ENCODE data around the gene CCR3.
A peak's percentile ranks its signal among the peaks of the same experiment; 100 is the strongest.

The CCR3 gene

DNA sequence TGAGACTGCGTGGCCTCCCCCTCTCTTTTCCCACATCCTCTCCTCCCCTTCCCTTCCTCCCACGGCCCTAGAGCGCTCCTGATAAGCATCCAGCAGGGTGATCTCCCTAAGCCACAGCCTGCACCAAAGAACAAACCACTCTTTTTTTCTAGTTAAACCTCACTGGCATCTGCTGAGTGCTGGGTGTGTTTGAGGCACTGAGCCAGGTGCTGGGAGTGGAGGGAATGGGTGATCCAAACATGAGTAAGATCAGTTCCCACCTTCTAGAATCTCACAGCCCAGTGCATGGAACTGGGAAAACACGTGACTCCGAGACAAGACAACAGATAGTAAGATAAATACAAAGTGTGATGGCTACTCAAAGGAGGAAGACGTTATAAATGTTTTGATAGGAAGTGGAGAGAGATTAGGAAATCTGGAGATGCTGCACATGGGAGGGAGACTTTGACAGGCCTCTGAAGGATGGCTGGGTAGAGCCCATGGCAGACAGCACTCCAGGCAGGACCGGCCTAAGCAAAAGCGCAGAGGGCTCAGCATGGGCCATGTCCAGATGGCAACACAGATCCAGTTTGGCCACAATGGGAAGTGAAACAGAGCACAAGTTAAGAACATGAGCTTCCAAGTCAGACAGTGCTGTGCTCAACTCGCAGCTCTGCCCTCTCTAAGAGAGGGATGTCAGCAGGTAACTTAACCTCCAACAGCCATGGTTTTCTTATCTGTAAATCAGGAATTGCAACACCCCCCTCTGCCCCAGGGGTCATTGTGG lies 55.6 kb downstream of the CCR3 start:
- H3K4me2 ChIP-seq (ENCODE audit: insufficient read depth, low read length): peak overlapping the region; percentile 3; the same call in 1 of the 2 replicates
- peak; percentile 77 for DNase-seq
- H4K20me1 ChIP-seq (ENCODE audit: insufficient read depth, low read length): no peaks in the 10 kb centered on the region
- peaks cover 63% of the 10 kb centered on the region for H3K4me1 ChIP-seq (ENCODE audit: insufficient read depth, low read length)
- H3K9me3 ChIP-seq (ENCODE audit: insufficient read depth, low read length, severe bottlenecking): no peaks in the 10 kb centered on the region
- H3K27ac ChIP-seq (ENCODE audit: low read length): peak overlapping the region; percentile 76
- peak overlapping the region; percentile 19 for H3K9ac ChIP-seq (ENCODE audit: low read depth, low read length)
- no peak overlapping the region for H3K4me3 ChIP-seq (ENCODE audit: low read depth in 1 of 2, low read length in 2 of 2)
- H3K27me3 ChIP-seq (ENCODE audit: insufficient read depth, low read length, poor library complexity): no peaks in the 10 kb centered on the region
- H2AFZ ChIP-seq (ENCODE audit: low read depth, low read length): no peak overlapping the region
- no peaks in the 10 kb centered on the region for H3K36me3 ChIP-seq (ENCODE audit: insufficient read depth, low read length)
- ATAC-seq (ENCODE audit: insufficient read depth, low read depth): peak; percentile 79
- H3K79me2 ChIP-seq (ENCODE audit: insufficient read depth, low read length): no peaks in the 10 kb centered on the region
- no peak for TF ChIP-seq EZH2 (IDR thresholded peaks at IDR 0.05; ENCODE audit: borderline replicate concordance, low read depth, low read length, severe bottlenecking)
- TF ChIP-seq, protein P1, sequence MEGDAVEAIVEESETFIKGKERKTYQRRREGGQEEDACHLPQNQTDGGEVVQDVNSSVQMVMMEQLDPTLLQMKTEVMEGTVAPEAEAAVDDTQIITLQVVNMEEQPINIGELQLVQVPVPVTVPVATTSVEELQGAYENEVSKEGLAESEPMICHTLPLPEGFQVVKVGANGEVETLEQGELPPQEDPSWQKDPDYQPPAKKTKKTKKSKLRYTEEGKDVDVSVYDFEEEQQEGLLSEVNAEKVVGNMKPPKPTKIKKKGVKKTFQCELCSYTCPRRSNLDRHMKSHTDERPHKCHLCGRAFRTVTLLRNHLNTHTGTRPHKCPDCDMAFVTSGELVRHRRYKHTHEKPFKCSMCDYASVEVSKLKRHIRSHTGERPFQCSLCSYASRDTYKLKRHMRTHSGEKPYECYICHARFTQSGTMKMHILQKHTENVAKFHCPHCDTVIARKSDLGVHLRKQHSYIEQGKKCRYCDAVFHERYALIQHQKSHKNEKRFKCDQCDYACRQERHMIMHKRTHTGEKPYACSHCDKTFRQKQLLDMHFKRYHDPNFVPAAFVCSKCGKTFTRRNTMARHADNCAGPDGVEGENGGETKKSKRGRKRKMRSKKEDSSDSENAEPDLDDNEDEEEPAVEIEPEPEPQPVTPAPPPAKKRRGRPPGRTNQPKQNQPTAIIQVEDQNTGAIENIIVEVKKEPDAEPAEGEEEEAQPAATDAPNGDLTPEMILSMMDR (IDR thresholded peaks at IDR 0.05; ENCODE audit: borderline replicate concordance, extremely low read depth, low read length, poor library complexity, severe bottlenecking): no peak

DNA sequence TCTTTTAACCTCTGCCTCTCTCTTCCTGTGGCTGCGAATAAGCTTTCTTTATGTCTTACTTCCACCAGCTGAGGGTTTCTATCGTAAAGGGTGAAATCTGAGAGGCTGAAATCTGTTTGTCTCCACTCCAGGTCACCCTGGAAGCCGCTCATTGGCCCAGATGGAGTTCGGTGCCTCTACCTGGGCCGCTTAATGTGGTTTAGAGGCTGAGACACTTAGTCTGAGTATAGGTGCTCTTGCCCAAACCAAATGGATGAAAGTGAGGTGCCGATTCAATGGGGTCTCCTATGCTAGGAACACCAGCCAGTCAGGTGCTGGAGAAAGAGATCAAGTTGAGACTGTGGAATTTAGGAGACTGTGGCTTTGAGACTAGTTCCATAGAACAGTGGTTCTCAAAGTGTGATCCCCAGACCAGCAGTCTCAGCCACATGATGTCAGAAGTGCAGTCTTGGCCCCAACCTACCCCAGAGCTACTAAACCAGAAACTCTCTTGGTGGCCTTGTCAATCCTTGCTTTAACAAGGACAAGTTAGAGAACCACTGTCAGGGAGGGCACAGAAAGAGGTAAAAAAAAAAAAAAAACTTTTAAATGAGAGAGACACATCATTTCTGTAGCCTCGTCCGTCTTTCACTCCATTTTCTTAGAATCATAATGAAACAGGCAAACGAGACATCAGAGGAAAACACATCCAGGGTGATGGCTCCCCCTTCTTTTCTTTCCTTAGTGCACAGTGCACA lies 56.8 kb downstream of the CCR3 start:
- peak overlapping the region; percentile 19 for H3K9ac ChIP-seq (ENCODE audit: low read depth, low read length)
- H3K79me2 ChIP-seq (ENCODE audit: insufficient read depth, low read length): no peaks in the 10 kb centered on the region
- ATAC-seq (ENCODE audit: insufficient read depth, low read depth) (peak; percentile 33; the same call in 2 of the 3 replicates), DNase-seq (no peak)
- H3K4me3 ChIP-seq (ENCODE audit: low read depth in 1 of 2, low read length in 2 of 2): no peak overlapping the region
- H3K9me3 ChIP-seq (ENCODE audit: insufficient read depth, low read length, severe bottlenecking): no peaks in the 10 kb centered on the region
- H4K20me1 ChIP-seq (ENCODE audit: insufficient read depth, low read length): no peaks in the 10 kb centered on the region
- H3K4me2 ChIP-seq (ENCODE audit: insufficient read depth, low read length): no peak overlapping the region
- H3K36me3 ChIP-seq (ENCODE audit: insufficient read depth, low read length): no peaks in the 10 kb centered on the region
- H2AFZ ChIP-seq (ENCODE audit: low read depth, low read length): no peak overlapping the region
- peaks cover 63% of the 10 kb centered on the region for H3K4me1 ChIP-seq (ENCODE audit: insufficient read depth, low read length)
- no peaks in the 10 kb centered on the region for H3K27me3 ChIP-seq (ENCODE audit: insufficient read depth, low read length, poor library complexity)
- H3K27ac ChIP-seq (ENCODE audit: low read length): peak overlapping the region; percentile 76
- TF ChIP-seq, protein P1 (IDR thresholded peaks at IDR 0.05; ENCODE audit: borderline replicate concordance, extremely low read depth, low read length, poor library complexity, severe bottlenecking): no peak
- TF ChIP-seq EZH2 (IDR thresholded peaks at IDR 0.05; ENCODE audit: borderline replicate concordance, low read depth, low read length, severe bottlenecking): no peak

DNA sequence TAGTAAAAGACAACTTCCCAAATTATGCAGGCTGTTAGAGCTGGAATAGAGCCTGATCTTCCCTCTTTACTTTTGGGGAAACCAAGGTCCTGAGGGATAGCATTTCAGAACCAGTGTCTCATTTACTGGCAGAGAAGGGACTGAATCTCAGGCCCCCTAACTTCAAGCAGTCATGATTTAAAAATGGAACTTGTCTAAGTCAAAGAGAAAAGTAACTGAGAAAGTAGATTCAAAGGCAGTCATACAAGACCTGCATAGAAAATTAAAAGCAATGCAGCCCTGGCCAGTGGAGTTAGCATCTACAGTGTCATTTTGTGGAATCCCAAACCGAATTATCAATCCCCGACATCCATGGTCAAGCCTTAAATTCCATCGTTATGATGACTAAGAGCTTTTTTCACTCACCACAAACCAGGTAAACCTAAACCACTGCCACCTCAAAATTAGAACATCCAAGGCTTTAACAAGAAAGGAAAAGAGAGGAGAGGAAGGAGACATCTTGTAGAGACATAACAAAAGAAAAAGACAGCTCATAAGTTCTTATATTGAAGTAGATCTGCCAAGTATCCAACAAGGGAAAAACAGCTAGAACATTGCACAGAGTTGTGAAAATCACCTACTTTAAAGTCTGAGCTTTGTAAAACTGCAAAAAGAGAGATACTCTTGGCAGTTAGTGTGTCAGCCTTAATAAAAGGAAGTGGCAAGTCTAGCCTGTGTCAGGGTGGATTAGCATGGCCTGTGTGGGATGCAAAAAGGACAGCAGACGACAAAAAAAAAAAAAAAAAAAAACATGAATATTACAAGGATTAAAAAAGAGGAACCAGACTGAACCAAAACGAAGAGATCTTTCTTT lies 57.6 kb downstream of the CCR3 start:
- Histone ChIP-seq H4K20me1 (ENCODE audit: insufficient read depth, low read length) (no peaks in the 10 kb centered on the region), H2AFZ (ENCODE audit: low read depth, low read length) (0 out of 2 replicates have a peak overlapping the region, but pooled peaks have one; percentile 46), H3K27me3 (ENCODE audit: insufficient read depth, low read length, poor library complexity) (no peaks in the 10 kb centered on the region), H3K36me3 (ENCODE audit: insufficient read depth, low read length) (no peaks in the 10 kb centered on the region), H3K27ac (ENCODE audit: low read length) (peak overlapping the region; percentile 76), H3K4me2 (ENCODE audit: insufficient read depth, low read length) (peak overlapping the region; percentile 26; the same call in 1 of the 2 replicates), H3K4me1 (ENCODE audit: insufficient read depth, low read length) (peaks cover 63% of the 10 kb centered on the region), H3K9ac (ENCODE audit: low read depth, low read length) (peak overlapping the region; percentile 13), H3K79me2 (ENCODE audit: insufficient read depth, low read length) (no peaks in the 10 kb centered on the region), H3K4me3 (ENCODE audit: low read depth in 1 of 2, low read length in 2 of 2) (no peak overlapping the region), H3K9me3 (ENCODE audit: insufficient read depth, low read length, severe bottlenecking) (no peaks in the 10 kb centered on the region)
- ATAC-seq (ENCODE audit: insufficient read depth, low read depth): peak; percentile 40; the same call in 2 of the 3 replicates
- peak; percentile 39 for DNase-seq
- TF ChIP-seq, protein P1 (IDR thresholded peaks at IDR 0.05; ENCODE audit: borderline replicate concordance, extremely low read depth, low read length, poor library complexity, severe bottlenecking): no peak
- no peak for TF ChIP-seq EZH2 (IDR thresholded peaks at IDR 0.05; ENCODE audit: borderline replicate concordance, low read depth, low read length, severe bottlenecking)

Data from DND-41 (cell line).